SU-DHL-6 (cell line): Measurements from ENCODE around the gene LIMCH1.

Experiments
- H2AFZ ChIP-seq: fragments of 200-600 bp; sonication (generic); 2 replicates; pipeline ENCODE4 v1.6.1; 2014; ENCODE audit warnings: low read depth, mild to moderate bottlenecking, moderate library complexity, mixed read lengths, antibody characterized with exemption, low read length; ENCODE audit not compliant: severe bottlenecking
- H3F3A ChIP-seq: fragments of 200-600 bp; shearing (Covaris generic); 2 replicates; pipeline ENCODE4 v1.6.0; 2016; ENCODE audit warnings: antibody characterized with exemption, mild to moderate bottlenecking; ENCODE audit not compliant: insufficient read depth
- H3K27ac ChIP-seq: fragments of 200-600 bp; sonication (generic); 2 replicates; pipeline ENCODE4 v1.5.1; 2016; ENCODE audit warnings: low read depth, mild to moderate bottlenecking, low read length, moderate library complexity, mixed read lengths
- H3K27me3 ChIP-seq: fragments of 200-600 bp; sonication (generic), shearing (Covaris generic); 2 replicates; pipeline ENCODE4 v1.6.0; 2014; ENCODE audit warnings: mild to moderate bottlenecking, low read length
- H3K36me3 ChIP-seq: fragments of 200-600 bp; sonication (generic); 2 replicates; pipeline ENCODE4 v1.6.1; 2014; ENCODE audit warnings: mild to moderate bottlenecking, low read length, mixed read lengths
- H3K4me2 ChIP-seq: fragments of 300-600, 200-600 bp; shearing (Covaris generic), sonication (generic); 2 replicates; pipeline ENCODE4 v1.6.0; 2014; ENCODE audit warnings: low read length, low read depth, mild to moderate bottlenecking; ENCODE audit not compliant: poor library complexity, severe bottlenecking
- H3K4me3 ChIP-seq: fragments of 200-600 bp; sonication (generic); 2 replicates; pipeline ENCODE4 v1.5.1; 2014; ENCODE audit warnings: antibody characterized with exemption, low read length, mild to moderate bottlenecking, mixed read lengths; ENCODE audit not compliant: insufficient read depth, poor library complexity, severe bottlenecking
- H3K79me2 ChIP-seq: fragments of 200-600 bp; sonication (generic); 2 replicates; pipeline ENCODE4 v1.6.1; 2014; ENCODE audit warnings: mild to moderate bottlenecking, low read length, moderate library complexity; ENCODE audit not compliant: insufficient read depth
- H3K9ac ChIP-seq: fragments of 200-600 bp; sonication (generic); 2 replicates; pipeline ENCODE4 v1.7.0; 2014; ENCODE audit warnings: mild to moderate bottlenecking, low read length
- H3K9me2 ChIP-seq: fragments of 200-600 bp; sonication (generic); replicated peaks from 2 replicates; pipeline ENCODE4 v1.6.1; 2014; ENCODE audit warnings: low read length; ENCODE audit not compliant: insufficient read depth
- H3K9me3 ChIP-seq: fragments of 200-600 bp; sonication (generic); 2 replicates; pipeline ENCODE4 v1.6.1; 2014; ENCODE audit warnings: low read length, mixed read lengths; ENCODE audit not compliant: insufficient read depth
- H4K20me1 ChIP-seq: fragments of 200-600 bp; sonication (generic); 2 replicates; pipeline ENCODE4 v1.6.1; 2014; ENCODE audit warnings: low read depth, mild to moderate bottlenecking, antibody characterized with exemption, low read length, moderate library complexity, mixed read lengths
- CTCF ChIP-seq: fragments of 200-600 bp; sonication (generic); IDR thresholded peaks from one replicate; pipeline ENCODE4 v1.5.1; 2017; ENCODE audit warnings: antibody characterized with exemption, mild to moderate bottlenecking, low read length, moderate library complexity; ENCODE audit not compliant: insufficient read depth, poor library complexity, severe bottlenecking
- EZH2phosphoT487 ChIP-seq: fragments of 200-600 bp; sonication (generic), shearing (Covaris generic); conservative IDR thresholded peaks from 2 replicates; pipeline ENCODE4 v1.6.1; 2018; ENCODE audit warnings: mild to moderate bottlenecking, antibody characterized with exemption, low read length, moderate library complexity, mixed read lengths

Gene LIMCH1

DNA sequence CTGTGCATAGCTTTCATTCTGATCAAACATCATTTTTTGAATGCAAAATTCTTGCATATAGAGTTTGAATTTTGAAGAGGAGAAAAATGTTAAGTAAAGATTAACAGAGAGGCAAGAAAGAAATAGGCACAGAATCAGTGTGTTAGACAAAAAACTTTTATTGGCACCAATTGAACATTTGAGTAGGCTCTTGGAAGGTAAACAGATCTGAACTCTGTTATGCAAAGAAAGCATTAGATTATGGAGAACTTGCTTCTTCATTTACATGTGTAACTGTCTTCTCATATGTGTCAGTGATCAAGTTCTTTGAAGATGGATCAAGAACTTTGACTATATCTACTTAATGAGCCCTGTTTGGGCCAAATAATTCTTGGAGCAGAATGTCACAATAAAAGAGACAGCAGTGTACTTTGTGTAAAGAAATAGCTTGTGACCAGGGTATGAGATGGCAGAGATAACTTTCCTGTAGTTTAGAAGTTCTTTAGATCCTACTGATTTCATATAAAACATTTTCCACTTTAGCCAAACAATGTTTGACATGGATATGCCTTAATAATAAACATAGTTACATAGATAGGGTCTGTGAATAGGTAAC lies 61.3 kb downstream of the LIMCH1 start:
- Histone ChIP-seq H3K4me3 (no peak overlapping the region), H4K20me1 (no peaks in the 10 kb centered on the region; the same call in 1 of the 2 replicates), H3K79me2 (no peaks in the 10 kb centered on the region), H2AFZ (no peak overlapping the region), H3F3A (no peaks in the 10 kb centered on the region), H3K27me3 (no peaks in the 10 kb centered on the region; the same call in 1 of the 2 replicates), H3K9ac (no peak overlapping the region), H3K4me2 (no peak overlapping the region), H3K9me2 (no peaks in the 10 kb centered on the region), H3K36me3 (no peaks in the 10 kb centered on the region), H3K27ac (no peak overlapping the region), H3K9me3 (no peaks in the 10 kb centered on the region)
- TF ChIP-seq EZH2phosphoT487 (no peak), CTCF (no peak)

GRCh38 chr4:41600243-41600912 lies 62.4 kb downstream of the LIMCH1 start:
- Histone ChIP-seq H3K79me2 (no peaks in the 10 kb centered on the region), H2AFZ (no peak overlapping the region), H3K9ac (no peak overlapping the region), H3K4me2 (no peak overlapping the region), H3K27me3 (no peaks in the 10 kb centered on the region; the same call in 1 of the 2 replicates), H3K36me3 (no peaks in the 10 kb centered on the region), H4K20me1 (no peaks in the 10 kb centered on the region; the same call in 1 of the 2 replicates), H3K9me2 (no peaks in the 10 kb centered on the region), H3F3A (no peaks in the 10 kb centered on the region), H3K27ac (no peak overlapping the region), H3K9me3 (no peaks in the 10 kb centered on the region), H3K4me3 (no peak overlapping the region)
- TF ChIP-seq CTCF = no peak
- TF ChIP-seq EZH2phosphoT487 = no peak

DNA sequence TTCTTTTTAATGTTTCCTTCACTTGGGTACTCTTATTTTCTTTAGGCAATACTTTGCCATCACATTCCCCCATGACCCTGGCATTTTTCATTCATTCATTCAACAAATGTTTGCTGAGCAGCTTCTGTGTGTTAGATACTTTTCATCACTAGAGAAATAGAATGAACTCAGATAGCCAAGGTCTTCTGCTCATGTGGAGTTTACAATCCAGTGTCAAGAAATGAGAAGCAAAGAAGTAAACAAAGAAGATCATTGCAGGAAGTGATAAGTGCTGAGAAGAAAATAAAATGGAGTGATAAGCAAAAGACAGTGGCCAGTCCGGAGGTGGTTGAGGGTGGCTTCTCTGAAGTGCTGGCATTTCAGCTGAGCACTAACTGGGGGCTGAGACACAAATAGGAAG lies 63.1 kb downstream of the LIMCH1 start:
- TF ChIP-seq EZH2phosphoT487 (no peak), CTCF (no peak)
- H3K36me3 ChIP-seq = no peaks in the 10 kb centered on the region
- no peaks in the 10 kb centered on the region; the same call in 1 of the 2 replicates for H3K27me3 ChIP-seq
- H3F3A ChIP-seq = no peaks in the 10 kb centered on the region
- no peak overlapping the region for H3K4me2 ChIP-seq
- no peaks in the 10 kb centered on the region for H3K9me3 ChIP-seq
- H4K20me1 ChIP-seq = no peaks in the 10 kb centered on the region; the same call in 1 of the 2 replicates
- no peaks in the 10 kb centered on the region for H3K9me2 ChIP-seq
- no peak overlapping the region for H2AFZ ChIP-seq
- H3K9ac ChIP-seq = no peak overlapping the region
- no peak overlapping the region for H3K4me3 ChIP-seq
- H3K27ac ChIP-seq = no peak overlapping the region
- H3K79me2 ChIP-seq = no peaks in the 10 kb centered on the region
